ENCODE measurements around the gene ANKRD62.

Gene ANKRD62

DNA sequence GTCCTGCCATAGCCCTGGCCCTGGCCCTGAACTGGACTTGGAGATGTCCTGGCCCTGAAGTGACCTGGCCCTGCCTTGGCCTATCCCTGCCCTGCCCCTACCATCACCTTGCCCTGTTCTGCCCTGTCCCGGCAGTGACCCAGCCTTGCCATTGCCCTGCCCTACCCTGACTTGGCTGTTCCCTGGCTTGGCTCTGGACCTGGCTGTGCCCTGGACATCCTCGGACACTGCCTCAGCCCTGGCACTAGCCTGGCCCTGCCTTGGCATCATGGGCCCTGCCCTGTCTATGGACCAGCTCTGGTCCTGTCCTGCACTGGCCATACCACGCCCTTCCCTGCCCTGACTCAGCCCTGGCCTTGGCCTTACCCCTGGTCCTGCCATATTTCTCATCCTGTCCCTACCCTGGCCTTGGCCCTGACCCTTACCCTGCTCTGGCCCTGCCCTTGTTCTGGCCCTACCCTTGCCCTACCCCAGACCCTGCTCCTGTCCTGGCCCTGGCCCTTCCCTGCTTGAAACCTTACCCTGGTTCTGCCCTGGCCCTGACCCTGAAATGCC lies 6.1 kb upstream of the ANKRD62 start:
- Histone ChIP-seq H3K9me3 (no peaks in the 10 kb centered on the region), H3K27ac (no peak overlapping the region), H3K4me3 (no peak overlapping the region), H3K36me3 (no peaks in the 10 kb centered on the region), H3K27me3 (peaks cover 0 to 4% of the 10 kb centered on the region in 2 donors), H3K4me1 (no peaks in the 10 kb centered on the region)
- intact Hi-C loops (cut with DNase I; ENCODE audit: low total_unique reads), result no loop called here
- TF ChIP-seq, protein P1, sequence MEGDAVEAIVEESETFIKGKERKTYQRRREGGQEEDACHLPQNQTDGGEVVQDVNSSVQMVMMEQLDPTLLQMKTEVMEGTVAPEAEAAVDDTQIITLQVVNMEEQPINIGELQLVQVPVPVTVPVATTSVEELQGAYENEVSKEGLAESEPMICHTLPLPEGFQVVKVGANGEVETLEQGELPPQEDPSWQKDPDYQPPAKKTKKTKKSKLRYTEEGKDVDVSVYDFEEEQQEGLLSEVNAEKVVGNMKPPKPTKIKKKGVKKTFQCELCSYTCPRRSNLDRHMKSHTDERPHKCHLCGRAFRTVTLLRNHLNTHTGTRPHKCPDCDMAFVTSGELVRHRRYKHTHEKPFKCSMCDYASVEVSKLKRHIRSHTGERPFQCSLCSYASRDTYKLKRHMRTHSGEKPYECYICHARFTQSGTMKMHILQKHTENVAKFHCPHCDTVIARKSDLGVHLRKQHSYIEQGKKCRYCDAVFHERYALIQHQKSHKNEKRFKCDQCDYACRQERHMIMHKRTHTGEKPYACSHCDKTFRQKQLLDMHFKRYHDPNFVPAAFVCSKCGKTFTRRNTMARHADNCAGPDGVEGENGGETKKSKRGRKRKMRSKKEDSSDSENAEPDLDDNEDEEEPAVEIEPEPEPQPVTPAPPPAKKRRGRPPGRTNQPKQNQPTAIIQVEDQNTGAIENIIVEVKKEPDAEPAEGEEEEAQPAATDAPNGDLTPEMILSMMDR (IDR thresholded peaks at IDR 0.05), result no peak
- DNase-seq, result no peak

DNA sequence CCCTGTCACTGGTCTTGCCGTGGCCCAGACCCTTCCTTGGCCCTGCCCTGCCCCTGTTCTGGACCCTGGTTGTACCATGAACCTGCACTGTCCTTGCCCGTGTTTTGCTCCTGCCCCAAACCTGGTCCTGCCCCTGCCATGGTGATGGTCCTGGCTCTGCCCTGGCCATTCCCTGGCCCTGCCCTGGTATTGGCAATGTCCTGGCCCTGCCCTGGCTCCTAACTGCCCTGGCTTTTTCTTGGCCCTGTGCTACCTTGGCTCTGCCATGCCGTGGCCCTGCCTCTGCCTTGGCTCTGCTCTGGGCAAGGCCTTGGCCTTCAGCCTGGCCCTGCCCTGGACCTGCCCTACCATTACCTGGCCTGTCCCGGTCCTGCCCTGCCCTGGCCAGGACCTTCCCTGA lies 5.5 kb upstream of the ANKRD62 start:
- TF ChIP-seq, protein P1 (IDR thresholded peaks at IDR 0.05), result no peak
- no peaks in the 10 kb centered on the region for H3K36me3 ChIP-seq
- H3K27ac ChIP-seq, result no peak overlapping the region
- no peak overlapping the region for H3K4me3 ChIP-seq
- intact Hi-C loops (cut with DNase I; ENCODE audit: low total_unique reads), result no loop called here
- no peak for DNase-seq
- no peaks in the 10 kb centered on the region for H3K4me1 ChIP-seq
- peaks cover 0 to 7% of the 10 kb centered on the region in 2 donors for H3K27me3 ChIP-seq
- no peaks in the 10 kb centered on the region for H3K9me3 ChIP-seq

DNA sequence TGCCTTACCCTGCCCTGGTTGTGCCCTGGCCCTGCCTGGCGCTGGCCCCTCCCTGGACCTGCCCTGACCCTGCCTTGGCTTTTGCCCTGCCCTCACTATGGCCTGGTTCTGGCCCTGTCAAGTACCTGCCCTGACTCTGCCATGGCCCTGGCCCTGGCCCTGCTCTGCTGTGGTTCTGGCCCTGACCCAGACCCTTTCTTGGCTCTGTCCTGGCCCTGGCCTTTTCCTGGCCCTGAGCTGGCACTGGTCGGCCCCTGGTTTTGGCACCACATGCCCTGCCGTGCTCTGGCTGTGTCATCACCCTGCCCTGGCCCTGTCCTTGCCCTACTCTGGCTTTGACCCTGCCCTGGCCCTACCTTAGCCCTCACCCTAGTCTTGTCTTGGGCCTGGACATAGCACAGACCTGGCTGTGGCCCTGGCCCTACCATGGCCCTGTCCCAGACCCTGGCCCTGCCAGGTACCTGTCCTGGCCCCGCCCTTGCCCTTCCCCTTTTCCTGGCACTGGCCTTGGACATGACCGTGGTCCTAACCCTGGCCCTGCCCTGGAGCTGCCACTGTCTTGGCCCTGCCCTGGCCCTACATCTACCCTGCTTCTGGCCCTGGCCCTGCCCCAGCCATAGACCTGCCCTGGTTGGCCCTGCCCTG lies 4.8 kb upstream of the ANKRD62 start:
- TF ChIP-seq, protein P1 (IDR thresholded peaks at IDR 0.05), result no peak
- intact Hi-C loops (cut with DNase I; ENCODE audit: low total_unique reads), result no loop called here
- DNase-seq, result no peak

DNA sequence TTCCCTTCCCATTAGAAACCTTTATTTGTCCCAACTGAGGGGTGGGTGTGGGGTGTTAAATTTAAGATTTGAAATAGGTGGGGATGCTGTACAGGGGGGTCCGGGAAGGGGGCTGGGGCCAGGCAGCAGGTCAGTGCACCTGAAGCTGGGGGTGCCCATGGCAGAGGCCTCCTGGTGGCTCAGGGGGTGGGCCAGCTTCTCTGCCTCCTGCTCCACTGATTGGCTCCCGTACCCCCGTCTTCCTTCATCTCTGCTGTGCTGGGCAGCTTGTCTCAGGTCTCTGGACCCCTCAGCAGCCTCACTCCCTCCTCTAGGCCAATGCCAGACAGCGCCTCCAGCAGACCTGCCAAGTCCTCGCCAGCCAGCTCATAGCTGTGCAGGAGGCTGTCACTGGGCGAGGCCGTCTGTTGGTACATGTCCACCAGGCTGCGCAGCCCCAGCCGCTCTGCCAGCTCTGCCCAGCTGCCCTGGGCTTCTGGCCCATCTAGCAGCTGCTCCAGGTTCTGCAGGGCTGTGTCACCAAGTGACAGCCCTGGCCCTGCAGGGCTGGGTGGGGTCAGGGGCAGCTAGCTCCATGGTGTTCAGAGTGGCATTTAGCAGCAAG lies 2.0 kb upstream of the ANKRD62 start:
- intact Hi-C loops (cut with DNase I; ENCODE audit: low total_unique reads), result no loop called here
- TF ChIP-seq, protein P1 (IDR thresholded peaks at IDR 0.05), result no peak
- H3K27me3 ChIP-seq, result peaks cover 0 to 13% of the 10 kb centered on the region in 2 donors
- no peaks in the 10 kb centered on the region for H3K36me3 ChIP-seq
- no peak for DNase-seq
- H3K4me1 ChIP-seq, result no peaks in the 10 kb centered on the region
- H3K9me3 ChIP-seq, result no peaks in the 10 kb centered on the region
- no peak overlapping the region for H3K4me3 ChIP-seq
- H3K27ac ChIP-seq, result no peak overlapping the region

More for the DNA sequence above, 4.8 kb upstream of the ANKRD62 start:
- H3K4me1 ChIP-seq, result no peaks in the 10 kb centered on the region
- peaks cover 0 to 13% of the 10 kb centered on the region in 2 donors for H3K27me3 ChIP-seq
- no peaks in the 10 kb centered on the region for H3K9me3 ChIP-seq
- no peak overlapping the region for H3K4me3 ChIP-seq
- H3K27ac ChIP-seq, result no peak overlapping the region
- H3K36me3 ChIP-seq, result no peaks in the 10 kb centered on the region

DNA sequence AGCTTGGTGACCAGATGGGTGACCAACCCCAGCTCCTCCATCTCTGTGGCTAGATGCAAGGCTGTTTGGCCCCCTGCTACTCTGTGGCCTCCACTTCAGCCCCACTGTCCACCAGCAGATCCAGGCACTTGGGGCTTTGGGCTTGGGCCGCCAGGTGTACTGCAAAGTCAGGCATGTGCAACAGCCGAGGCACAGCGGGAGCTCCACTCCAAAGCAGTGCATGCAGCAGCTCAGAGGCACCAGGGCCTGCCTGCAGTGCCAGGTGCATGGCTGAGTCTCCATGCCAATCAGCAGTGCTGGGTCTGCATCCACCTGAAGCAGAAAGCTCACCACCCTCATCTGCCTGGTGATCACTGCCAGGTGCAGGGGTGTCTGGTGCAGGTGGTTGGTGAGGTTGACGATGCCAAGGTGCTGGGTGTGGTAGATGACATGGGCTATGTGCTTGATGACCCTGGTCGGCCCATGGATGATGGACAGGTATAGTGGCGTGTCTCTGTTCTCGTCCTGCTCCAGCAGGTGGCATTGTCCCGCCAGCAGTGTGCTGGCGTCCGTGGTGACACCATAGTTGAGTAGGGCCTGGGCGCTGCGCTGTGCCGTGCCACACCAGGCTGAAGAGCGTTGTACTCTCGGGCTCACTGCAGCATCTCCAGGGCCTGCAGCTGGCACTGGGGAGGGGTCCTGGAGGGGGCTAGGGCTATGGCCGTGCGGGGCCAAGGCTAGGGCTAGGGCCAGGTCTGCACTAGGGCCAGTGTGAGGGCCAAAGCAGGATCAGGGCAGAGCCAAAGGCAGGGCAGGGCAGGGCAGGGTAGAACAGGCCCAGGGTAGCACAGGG lies 1.0 kb upstream of the ANKRD62 start:
- Histone ChIP-seq H3K9me3 (no peaks in the 10 kb centered on the region), H3K27ac (no peak overlapping the region), H3K4me3 (no peak overlapping the region), H3K36me3 (no peaks in the 10 kb centered on the region), H3K27me3 (peaks cover 0 to 13% of the 10 kb centered on the region in 2 donors), H3K4me1 (no peaks in the 10 kb centered on the region)
- DNase-seq, result no peak
- intact Hi-C loops (cut with DNase I; ENCODE audit: low total_unique reads), result no loop called here
- TF ChIP-seq, protein P1 (IDR thresholded peaks at IDR 0.05), result no peak

Measured in tibial artery (tissue), 4 donors.